Measurements from ENCODE around the gene HIVEP2.

Gene HIVEP2

GRCh38 chr6:142914937-142915697 is 29.9 kb downstream of the HIVEP2 start:
- Histone ChIP-seq H3K4me3 (ENCODE audit: low read depth, low read length) (no peak overlapping the region), H3K9ac (ENCODE audit: low read depth, low read length) (no peak overlapping the region), H3K27me3 (ENCODE audit: control insufficient read depth, insufficient read depth, low read length) (no peaks in the 10 kb centered on the region), H3K4me1 (ENCODE audit: control insufficient read depth, insufficient read depth, low read length) (peaks cover 13% of the 10 kb centered on the region), H3K36me3 (ENCODE audit: control insufficient read depth, insufficient read depth, low read length) (no peaks in the 10 kb centered on the region), H3K9me3 (ENCODE audit: control insufficient read depth, insufficient read depth, low read length) (peaks cover 4% of the 10 kb centered on the region; the same call in 1 of the 2 replicates), H3K27ac (ENCODE audit: low read depth, low read length) (no peak overlapping the region)

GRCh38 chr6:142914369-142914768 is 30.6 kb downstream of the HIVEP2 start:
- Histone ChIP-seq H3K27ac (ENCODE audit: low read depth, low read length) (no peak overlapping the region), H3K36me3 (ENCODE audit: control insufficient read depth, insufficient read depth, low read length) (no peaks in the 10 kb centered on the region)

GRCh38 chr6:142913511-142914047 is 31.4 kb downstream of the HIVEP2 start:
- Histone ChIP-seq H3K27ac (ENCODE audit: low read depth, low read length) (no peak overlapping the region), H3K9me3 (ENCODE audit: control insufficient read depth, insufficient read depth, low read length) (peaks cover 4% of the 10 kb centered on the region; the same call in 1 of the 2 replicates), H3K27me3 (ENCODE audit: control insufficient read depth, insufficient read depth, low read length) (no peaks in the 10 kb centered on the region), H3K4me3 (ENCODE audit: low read depth, low read length) (no peak overlapping the region), H3K9ac (ENCODE audit: low read depth, low read length) (no peak overlapping the region), H3K36me3 (ENCODE audit: control insufficient read depth, insufficient read depth, low read length) (no peaks in the 10 kb centered on the region), H3K4me1 (ENCODE audit: control insufficient read depth, insufficient read depth, low read length) (peaks cover 13% of the 10 kb centered on the region)

More at GRCh38 chr6:142914369-142914768, 30.6 kb downstream of the HIVEP2 start:
- H3K27me3 ChIP-seq (ENCODE audit: control insufficient read depth, insufficient read depth, low read length) = no peaks in the 10 kb centered on the region
- H3K9ac ChIP-seq (ENCODE audit: low read depth, low read length) = no peak overlapping the region
- H3K9me3 ChIP-seq (ENCODE audit: control insufficient read depth, insufficient read depth, low read length) = peaks cover 4% of the 10 kb centered on the region; the same call in 1 of the 2 replicates
- H3K4me1 ChIP-seq (ENCODE audit: control insufficient read depth, insufficient read depth, low read length) = peaks cover 13% of the 10 kb centered on the region
- no peak overlapping the region for H3K4me3 ChIP-seq (ENCODE audit: low read depth, low read length)

GRCh38 chr6:142913036-142913510 is 31.9 kb downstream of the HIVEP2 start:
- Histone ChIP-seq H3K36me3 (ENCODE audit: control insufficient read depth, insufficient read depth, low read length) (no peaks in the 10 kb centered on the region), H3K4me1 (ENCODE audit: control insufficient read depth, insufficient read depth, low read length) (peaks cover 14% of the 10 kb centered on the region), H3K4me3 (ENCODE audit: low read depth, low read length) (no peak overlapping the region), H3K9me3 (ENCODE audit: control insufficient read depth, insufficient read depth, low read length) (peaks cover 4% of the 10 kb centered on the region; the same call in 1 of the 2 replicates), H3K27me3 (ENCODE audit: control insufficient read depth, insufficient read depth, low read length) (no peaks in the 10 kb centered on the region), H3K27ac (ENCODE audit: low read depth, low read length) (no peak overlapping the region), H3K9ac (ENCODE audit: low read depth, low read length) (no peak overlapping the region)

- Histone ChIP-seq H3K4me3 (ENCODE audit: low read depth, low read length) (0 out of 2 replicates have a peak overlapping the region, but pooled peaks have one; percentile 11), H3K9me3 (ENCODE audit: control insufficient read depth, insufficient read depth, low read length) (peaks cover 4% of the 10 kb centered on the region; the same call in 1 of the 2 replicates), H3K27ac (ENCODE audit: low read depth, low read length) (peak overlapping the region; percentile 43), H3K36me3 (ENCODE audit: control insufficient read depth, insufficient read depth, low read length) (no peaks in the 10 kb centered on the region), H3K9ac (ENCODE audit: low read depth, low read length) (no peak overlapping the region), H3K27me3 (ENCODE audit: control insufficient read depth, insufficient read depth, low read length) (no peaks in the 10 kb centered on the region), H3K4me1 (ENCODE audit: control insufficient read depth, insufficient read depth, low read length) (peaks cover 24% of the 10 kb centered on the region)
Observed at GRCh38 chr6:142912125-142912524, 32.9 kb downstream of the HIVEP2 start.

- Histone ChIP-seq H3K27ac (ENCODE audit: low read depth, low read length) (no peak overlapping the region), H3K9ac (ENCODE audit: low read depth, low read length) (no peak overlapping the region), H3K36me3 (ENCODE audit: control insufficient read depth, insufficient read depth, low read length) (no peaks in the 10 kb centered on the region), H3K4me3 (ENCODE audit: low read depth, low read length) (no peak overlapping the region), H3K9me3 (ENCODE audit: control insufficient read depth, insufficient read depth, low read length) (peaks cover 4% of the 10 kb centered on the region; the same call in 1 of the 2 replicates), H3K4me1 (ENCODE audit: control insufficient read depth, insufficient read depth, low read length) (peaks cover 25% of the 10 kb centered on the region), H3K27me3 (ENCODE audit: control insufficient read depth, insufficient read depth, low read length) (no peaks in the 10 kb centered on the region)
Observed at GRCh38 chr6:142911430-142911829, 33.5 kb downstream of the HIVEP2 start.

GRCh38 chr6:142909686-142910085 is 35.3 kb downstream of the HIVEP2 start:
- Histone ChIP-seq H3K4me1 (ENCODE audit: control insufficient read depth, insufficient read depth, low read length) (peaks cover 29% of the 10 kb centered on the region), H3K4me3 (ENCODE audit: low read depth, low read length) (no peak overlapping the region)

GRCh38 chr6:142908235-142908634 is 36.7 kb downstream of the HIVEP2 start:
- no peak overlapping the region for H3K27ac ChIP-seq (ENCODE audit: low read depth, low read length)
- H3K9me3 ChIP-seq (ENCODE audit: control insufficient read depth, insufficient read depth, low read length) = peaks cover 4% of the 10 kb centered on the region; the same call in 1 of the 2 replicates
- H3K4me1 ChIP-seq (ENCODE audit: control insufficient read depth, insufficient read depth, low read length) = peaks cover 32% of the 10 kb centered on the region
- H3K9ac ChIP-seq (ENCODE audit: low read depth, low read length) = no peak overlapping the region
- no peak overlapping the region for H3K4me3 ChIP-seq (ENCODE audit: low read depth, low read length)
- H3K27me3 ChIP-seq (ENCODE audit: control insufficient read depth, insufficient read depth, low read length) = no peaks in the 10 kb centered on the region
- no peaks in the 10 kb centered on the region for H3K36me3 ChIP-seq (ENCODE audit: control insufficient read depth, insufficient read depth, low read length)

More at GRCh38 chr6:142909686-142910085, 35.3 kb downstream of the HIVEP2 start:
- peaks cover 4% of the 10 kb centered on the region; the same call in 1 of the 2 replicates for H3K9me3 ChIP-seq (ENCODE audit: control insufficient read depth, insufficient read depth, low read length)
- H3K27ac ChIP-seq (ENCODE audit: low read depth, low read length) = no peak overlapping the region
- H3K9ac ChIP-seq (ENCODE audit: low read depth, low read length) = no peak overlapping the region
- no peaks in the 10 kb centered on the region for H3K27me3 ChIP-seq (ENCODE audit: control insufficient read depth, insufficient read depth, low read length)
- no peaks in the 10 kb centered on the region for H3K36me3 ChIP-seq (ENCODE audit: control insufficient read depth, insufficient read depth, low read length)

GRCh38 chr6:142907544-142907943 is 37.4 kb downstream of the HIVEP2 start:
- no peak overlapping the region for H3K4me3 ChIP-seq (ENCODE audit: low read depth, low read length)
- no peak overlapping the region for H3K9ac ChIP-seq (ENCODE audit: low read depth, low read length)
- peaks cover 31% of the 10 kb centered on the region for H3K4me1 ChIP-seq (ENCODE audit: control insufficient read depth, insufficient read depth, low read length)
- H3K27me3 ChIP-seq (ENCODE audit: control insufficient read depth, insufficient read depth, low read length) = no peaks in the 10 kb centered on the region
- no peak overlapping the region for H3K27ac ChIP-seq (ENCODE audit: low read depth, low read length)
- H3K36me3 ChIP-seq (ENCODE audit: control insufficient read depth, insufficient read depth, low read length) = no peaks in the 10 kb centered on the region
- H3K9me3 ChIP-seq (ENCODE audit: control insufficient read depth, insufficient read depth, low read length) = no peaks in the 10 kb centered on the region

- no peaks in the 10 kb centered on the region for H3K27me3 ChIP-seq (ENCODE audit: control insufficient read depth, insufficient read depth, low read length)
- H3K9me3 ChIP-seq (ENCODE audit: control insufficient read depth, insufficient read depth, low read length) = no peaks in the 10 kb centered on the region
- no peak overlapping the region for H3K27ac ChIP-seq (ENCODE audit: low read depth, low read length)
- no peak overlapping the region for H3K9ac ChIP-seq (ENCODE audit: low read depth, low read length)
- H3K4me3 ChIP-seq (ENCODE audit: low read depth, low read length) = no peak overlapping the region
- peaks cover 27% of the 10 kb centered on the region for H3K4me1 ChIP-seq (ENCODE audit: control insufficient read depth, insufficient read depth, low read length)
- H3K36me3 ChIP-seq (ENCODE audit: control insufficient read depth, insufficient read depth, low read length) = no peaks in the 10 kb centered on the region
Observed at GRCh38 chr6:142906945-142907470, 38.0 kb downstream of the HIVEP2 start.

- H3K9ac ChIP-seq (ENCODE audit: low read depth, low read length) = no peak overlapping the region
Observed at GRCh38 chr6:142903812-142904211, 41.2 kb downstream of the HIVEP2 start.

More at GRCh38 chr6:142903812-142904211, 41.2 kb downstream of the HIVEP2 start:
- Histone ChIP-seq H3K4me3 (ENCODE audit: low read depth, low read length) (no peak overlapping the region), H3K27ac (ENCODE audit: low read depth, low read length) (no peak overlapping the region), H3K9me3 (ENCODE audit: control insufficient read depth, insufficient read depth, low read length) (no peaks in the 10 kb centered on the region), H3K27me3 (ENCODE audit: control insufficient read depth, insufficient read depth, low read length) (no peaks in the 10 kb centered on the region), H3K36me3 (ENCODE audit: control insufficient read depth, insufficient read depth, low read length) (no peaks in the 10 kb centered on the region), H3K4me1 (ENCODE audit: control insufficient read depth, insufficient read depth, low read length) (peaks cover 20% of the 10 kb centered on the region)
